ENCODE measurements around the gene EIF3I.

EIF3I gene

GRCh38 chr1:32221980-32222755 lies at the start of gene EIF3I, which contains the start of gene TMEM234:
Gene EIF3I (plus strand): TSS chr1:32222407. CDS start chr1:32222442, 35 bp downstream.
Gene TMEM234 (minus strand): TSS chr1:32222353. CDS start chr1:32222322, 31 bp downstream.
- DNase-seq = peak; percentile 88

DNA sequence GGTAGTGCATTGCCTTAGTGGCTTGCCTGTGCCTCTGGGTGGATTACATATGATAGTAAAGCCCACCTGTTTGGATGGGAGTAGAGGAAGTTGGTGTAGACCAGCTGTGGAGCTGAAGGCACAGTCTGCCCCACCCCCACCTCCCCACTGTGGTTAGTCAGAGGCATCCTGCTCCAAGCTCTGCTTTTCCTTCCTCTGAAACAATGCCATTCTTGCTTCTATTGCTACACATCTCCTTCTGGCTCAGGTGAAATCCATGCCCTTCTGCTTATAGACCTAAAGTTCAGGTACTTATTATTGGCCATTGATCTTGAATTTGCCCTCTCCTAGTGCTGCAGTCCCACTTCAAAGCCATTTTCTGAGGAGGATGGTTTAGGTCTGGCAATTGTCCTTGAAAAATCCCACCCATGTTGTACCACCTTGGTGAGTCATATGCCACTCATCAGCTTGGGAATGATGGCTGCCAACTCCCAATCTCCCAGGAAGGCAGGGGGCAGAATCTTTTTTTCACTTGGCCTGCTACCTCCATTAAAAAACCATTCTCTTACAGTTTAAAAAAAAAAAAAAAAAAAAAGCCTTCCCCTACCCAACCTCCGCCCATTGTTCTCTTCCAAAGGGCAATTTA lies 49.5 kb upstream of the EIF3I start:
- no peak for DNase-seq

- DNase-seq = no peak
These were observed 43.6 kb upstream of the EIF3I start for GRCh38 chr1:32178380-32179192.

DNA sequence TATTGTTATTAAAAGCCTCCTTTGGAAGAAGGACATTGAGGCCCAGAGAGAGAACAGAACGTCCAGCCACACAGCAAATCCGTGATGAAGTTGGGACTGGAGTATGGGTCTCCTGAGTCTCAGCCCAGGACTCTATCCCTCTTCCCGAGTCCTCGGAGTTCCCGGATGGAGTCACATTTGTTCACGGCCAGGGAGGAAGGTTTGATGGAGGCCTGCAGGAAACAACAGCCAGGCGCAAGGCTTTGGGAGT lies 43.1 kb upstream of the EIF3I start:
- no peak for DNase-seq

GRCh38 chr1:32179443-32180185 lies 42.6 kb upstream of the EIF3I start, which contains the start of gene TXLNA:
Gene TXLNA (plus strand): TSS chr1:32179675. CDS start chr1:32180346, 671 bp downstream.
- peak; percentile 89 for DNase-seq

GRCh38 chr1:32180186-32181060 lies 41.8 kb upstream of the EIF3I start:
- DNase-seq = peak; percentile 25

GRCh38 chr1:32181065-32181464 lies 41.1 kb upstream of the EIF3I start:
- DNase-seq = no peak

- DNase-seq = no peak
These were observed 40.6 kb upstream of the EIF3I start for GRCh38 chr1:32181563-32181962.

DNA sequence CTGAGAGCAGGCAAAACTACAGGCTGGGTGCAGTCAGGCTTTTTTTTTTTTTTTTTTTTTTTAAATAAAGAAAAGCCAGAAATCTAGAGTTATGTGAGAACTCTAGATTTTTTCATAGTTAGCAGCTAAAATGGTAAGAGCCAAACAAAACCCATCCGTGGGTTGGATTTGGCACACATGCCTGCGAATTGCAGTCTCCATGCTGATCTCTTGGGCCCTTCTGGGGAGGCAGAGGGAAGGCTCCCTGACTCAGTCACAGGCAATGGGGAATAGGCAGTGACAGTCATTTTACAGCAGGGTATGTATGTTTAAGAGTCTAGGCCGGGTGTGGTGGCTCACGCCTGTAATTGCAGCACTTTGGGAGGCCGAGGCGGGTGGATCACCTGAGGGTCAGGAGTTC lies 40.1 kb upstream of the EIF3I start:
- DNase-seq = no peak

- DNase-seq = no peak
These were observed 37.6 kb upstream of the EIF3I start for GRCh38 chr1:32184650-32185049.

DNA sequence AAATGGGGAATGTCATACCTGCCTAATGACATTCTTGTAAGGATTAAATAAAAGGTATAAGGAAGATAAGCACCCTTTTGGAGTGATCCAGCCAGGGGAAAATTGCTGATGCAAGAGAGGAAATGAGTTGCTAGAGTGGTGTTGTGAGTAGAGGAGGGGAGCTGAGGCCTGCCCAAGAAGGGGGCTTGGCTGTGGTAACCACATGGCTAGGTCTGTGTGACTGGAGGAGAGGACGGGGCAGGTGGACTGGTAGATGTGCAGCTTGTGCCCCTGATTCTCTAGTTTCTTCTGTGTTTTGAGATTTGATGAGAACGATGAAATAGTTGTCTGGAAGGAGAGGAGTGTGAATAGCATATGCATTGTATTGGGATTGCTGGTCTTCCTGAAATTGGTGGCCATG lies 36.1 kb upstream of the EIF3I start:
- DNase-seq = no peak

DNA sequence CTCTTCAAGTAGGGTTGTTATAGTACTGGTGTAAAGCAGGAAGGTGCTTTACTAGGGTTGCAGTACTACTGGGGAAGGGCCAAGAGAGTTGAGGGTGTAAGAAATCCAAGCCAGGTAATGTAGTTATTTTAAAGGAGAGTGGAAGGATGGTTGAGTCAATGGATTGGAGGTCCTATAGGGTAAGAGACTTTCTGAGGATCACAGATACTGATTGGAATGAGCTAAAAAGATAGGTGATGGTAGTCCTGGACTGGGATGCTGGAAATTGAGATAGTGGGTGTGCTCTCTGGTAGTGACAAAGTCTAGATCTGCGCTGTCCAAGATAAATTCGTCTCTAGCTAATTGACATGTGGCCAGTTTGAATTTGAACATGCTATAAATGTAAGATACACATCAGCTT lies 35.7 kb upstream of the EIF3I start:
- DNase-seq = no peak

DNA sequence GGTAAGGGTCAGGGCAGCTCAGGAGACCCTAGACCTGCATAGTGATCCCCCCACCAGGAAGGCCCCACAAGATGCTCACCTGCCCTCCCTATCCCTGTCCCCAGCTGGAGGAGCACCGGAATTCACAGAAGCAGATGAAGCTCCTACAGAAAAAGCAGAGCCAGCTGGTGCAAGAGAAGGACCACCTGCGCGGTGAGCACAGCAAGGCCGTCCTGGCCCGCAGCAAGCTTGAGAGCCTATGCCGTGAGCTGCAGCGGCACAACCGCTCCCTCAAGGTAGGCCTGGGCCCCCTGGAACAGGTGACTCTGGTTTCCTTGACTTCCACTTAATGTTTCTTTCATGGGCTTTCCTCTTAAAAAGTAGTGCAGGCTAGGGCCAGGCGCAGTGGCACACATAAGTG lies 34.4 kb upstream of the EIF3I start:
- no peak for DNase-seq

- no peak for DNase-seq
These were observed 29.8 kb upstream of the EIF3I start for GRCh38 chr1:32192220-32192948.

- no peak for DNase-seq
These were observed 27.2 kb upstream of the EIF3I start for GRCh38 chr1:32194984-32195383.

DNA sequence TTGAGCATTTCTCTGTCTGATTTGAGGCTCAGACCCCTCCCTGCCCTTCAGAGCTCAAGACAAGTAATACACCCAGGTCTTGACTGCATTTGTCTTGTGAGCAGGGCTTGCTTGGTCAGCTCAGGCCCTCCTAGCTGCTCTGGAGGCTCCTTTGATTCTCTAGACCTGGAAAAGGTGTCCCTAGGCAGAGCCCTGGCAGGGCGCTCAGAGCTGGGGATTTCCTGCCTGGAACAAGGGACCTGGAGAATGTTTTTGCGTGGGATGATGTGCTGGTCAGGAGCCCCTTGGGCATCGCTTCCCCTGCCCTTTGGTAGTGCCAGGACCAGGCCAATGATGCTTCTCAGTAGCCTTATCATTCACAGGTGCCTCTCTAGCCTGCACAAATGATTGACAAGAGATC lies 26.7 kb upstream of the EIF3I start:
- DNase-seq = no peak

DNA sequence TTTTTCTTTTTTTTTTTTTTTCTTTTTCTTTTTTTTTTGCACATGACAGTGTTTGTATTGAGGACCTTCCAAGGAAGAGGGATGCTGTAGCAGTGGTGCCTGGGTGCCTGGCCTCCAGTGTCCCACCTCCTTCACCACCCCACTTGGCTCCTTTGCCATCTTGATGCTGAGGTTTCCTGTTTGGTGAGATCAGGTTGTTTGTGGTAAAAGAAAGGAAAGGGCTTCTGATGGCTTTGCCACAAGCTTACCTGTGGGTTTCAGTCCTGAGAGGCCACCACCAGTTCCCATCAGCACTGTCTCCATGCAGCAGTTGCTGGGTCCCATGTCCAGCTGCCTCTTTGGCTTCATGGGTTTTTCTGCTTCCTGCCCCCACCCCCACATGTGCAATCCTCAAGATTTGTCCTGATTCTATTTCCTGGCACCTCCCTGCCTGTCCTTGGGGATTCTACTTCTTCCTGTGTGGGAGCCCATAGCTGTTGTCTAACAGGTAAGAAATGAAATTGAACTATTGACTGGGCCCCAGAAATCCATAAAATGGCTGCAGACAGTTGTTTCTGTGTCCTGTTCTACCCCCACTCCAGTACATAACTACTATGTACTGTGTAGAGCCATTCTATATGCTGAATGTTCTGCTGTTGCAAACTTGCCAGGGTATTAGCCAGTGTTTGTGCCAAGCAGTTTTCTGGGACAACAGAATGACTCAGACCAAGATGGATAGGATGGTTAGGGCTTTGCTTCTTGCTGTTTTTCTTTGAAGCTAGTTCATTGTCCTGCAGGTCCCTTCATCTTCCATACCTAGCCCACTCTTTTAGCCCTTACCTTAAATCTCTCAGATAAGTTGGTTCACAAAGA lies 26.0 kb upstream of the EIF3I start:
- DNase-seq = no peak

DNA sequence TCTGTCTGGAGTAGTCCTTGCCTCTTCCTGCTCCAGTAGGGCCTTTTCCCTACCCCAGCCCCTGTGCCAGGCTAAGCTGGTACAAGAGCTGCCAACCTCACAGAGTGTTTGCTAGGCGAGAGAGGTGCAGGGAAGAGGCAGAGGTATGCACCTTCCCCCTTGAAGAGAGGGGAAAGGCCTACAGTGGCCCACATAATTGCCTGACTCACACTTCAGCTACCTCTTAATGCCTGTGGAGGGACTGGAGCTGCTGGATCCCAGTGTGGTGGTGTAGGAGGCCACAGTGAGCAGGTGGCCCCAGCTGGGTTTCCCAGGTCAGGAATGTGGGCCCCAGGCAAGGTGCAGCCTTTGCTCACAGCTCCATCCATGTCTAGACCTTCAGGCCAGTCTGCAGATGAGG lies 25.1 kb upstream of the EIF3I start:
- no peak for DNase-seq

DNA sequence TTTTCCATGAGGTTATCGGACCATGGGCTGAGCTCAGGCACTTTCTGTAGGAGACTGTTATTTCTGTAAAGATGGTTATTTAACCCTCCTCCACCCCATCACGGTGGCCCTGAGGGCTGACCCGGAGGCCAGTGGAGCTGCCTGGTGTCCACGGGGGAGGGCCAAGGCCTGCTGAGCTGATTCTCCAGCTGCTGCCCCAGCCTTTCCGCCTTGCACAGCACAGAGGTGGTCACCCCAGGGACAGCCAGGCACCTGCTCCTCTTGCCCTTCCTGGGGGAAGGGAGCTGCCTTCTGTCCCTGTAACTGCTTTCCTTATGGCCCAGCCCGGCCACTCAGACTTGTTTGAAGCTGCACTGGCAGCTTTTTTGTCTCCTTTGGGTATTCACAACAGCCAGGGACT lies 24.4 kb upstream of the EIF3I start:
- DNase-seq = no peak
